CD4-positive, CD25-positive, alpha-beta regulatory T cell (primary cell): Measurements from ENCODE around the gene MYL7. TPM values are rescaled to one million over a fixed set of nuclear protein-coding genes. Genes with fewer than 3 reads are reported as not detected.

Experiments used
- ATAC-seq, 2 donors: fragments of 150-1000 bp; cut with Tn5 transposase; one replicate each; pipeline ENCODE4 v1.10.0; 2021; ENCODE audit warnings: low read depth in 2 of 2, moderate number of reproducible peaks in 2 of 2, moderate library complexity in 1 of 2
- DNase-seq, 3 donors: peaks; one replicate each; pipeline versions ENCODE4 v3.0.0 to v3.0.0-alpha.2; 2012 to 2022; ENCODE audit warnings: mixed read lengths in 1 of 3
- H3K27ac ChIP-seq: one replicate; pipeline ENCODE4 v1.7.0; 2013; ENCODE audit warnings: mild to moderate bottlenecking, low read length; ENCODE audit not compliant: insufficient read depth, poor library complexity, severe bottlenecking
- H3K27me3 ChIP-seq: one replicate; pipeline ENCODE4 v1.7.0; 2013; ENCODE audit warnings: low read length; ENCODE audit not compliant: control insufficient read depth, insufficient read depth
- H3K36me3 ChIP-seq: one replicate; pipeline ENCODE4 v1.7.0; 2013; ENCODE audit warnings: mild to moderate bottlenecking, low read length, moderate library complexity; ENCODE audit not compliant: control insufficient read depth, insufficient read depth
- H3K4me1 ChIP-seq: 2 replicates; pipeline ENCODE4 v1.7.0; 2013; ENCODE audit warnings: mild to moderate bottlenecking, low read length; ENCODE audit not compliant: insufficient read depth, control insufficient read depth, poor library complexity, severe bottlenecking
- H3K4me3 ChIP-seq: one replicate; pipeline ENCODE4 v1.7.0; 2013; ENCODE audit warnings: low read depth, mild to moderate bottlenecking, low read length, moderate library complexity
- H3K9me3 ChIP-seq, 2 experiments: 1 replicate in 1 of 2; 2 replicates in 1 of 2; pipeline ENCODE4 v1.7.0; 2013; ENCODE audit warnings: low read length in 2 of 2, mild to moderate bottlenecking in 1 of 2, moderate library complexity in 1 of 2; ENCODE audit not compliant: control insufficient read depth in 2 of 2
- H3K27ac Mint-ChIP-seq, 3 donors: one replicate each; pipeline ENCODE4 v1.8.0; 2020 to 2022; ENCODE audit warnings: mild to moderate bottlenecking in 3 of 3, mixed read lengths in 3 of 3, moderate library complexity in 2 of 3
- H3K27me3 Mint-ChIP-seq: one replicate; pipeline ENCODE4 v1.8.0; 2022; ENCODE audit warnings: mild to moderate bottlenecking, mixed read lengths
- H3K36me3 Mint-ChIP-seq: one replicate; pipeline ENCODE4 v1.8.0; 2020; ENCODE audit warnings: mixed read lengths
- H3K4me1 Mint-ChIP-seq, 4 donors: one replicate each; pipeline ENCODE4 v1.8.0; 2020 to 2022; ENCODE audit warnings: mixed read lengths in 4 of 4, mild to moderate bottlenecking in 1 of 4
- H3K4me3 Mint-ChIP-seq, 4 donors: one replicate each; pipeline ENCODE4 v1.8.0; 2020 to 2022; ENCODE audit warnings: mild to moderate bottlenecking in 4 of 4, mixed read lengths in 4 of 4, moderate library complexity in 3 of 4
- H3K9me3 Mint-ChIP-seq, 7 donors: one replicate each; pipeline ENCODE4 v1.8.0; 2020 to 2022; ENCODE audit warnings: mixed read lengths in 7 of 7, mild to moderate bottlenecking in 3 of 7, moderate library complexity in 2 of 7
- polyA plus RNA-seq, 4 donors: library from polyadenylated mRNA; unstranded; fragments of 300-500 nt; fragmentation: Illumina TruSeq; gene quantifications; one replicate each; pipeline ENCODE4 v1.2.3, GENCODE V29; 2021
- total RNA-seq: library from RNA; stranded (reverse); gene quantifications from one replicate; pipeline ENCODE4 v1.2.3, GENCODE V29; 2022

The MYL7 gene
- total and polyA plus RNA-seq, 5 donors from 2014 or later = not detected

- H3K36me3 ChIP-seq = no peaks in the 10 kb centered on the region
- no peaks in the 10 kb centered on the region for H3K9me3 ChIP-seq
- H3K27ac ChIP-seq = no peak overlapping the region
- H3K27me3 ChIP-seq = peaks cover 2% of the 10 kb centered on the region
- no peaks in the 10 kb centered on the region for H3K4me1 Mint-ChIP-seq
- no peaks in the 10 kb centered on the region for H3K4me1 ChIP-seq
- H3K27ac Mint-ChIP-seq = no peak overlapping the region
- ATAC-seq (no peak), DNase-seq (no peak)
- H3K4me3 Mint-ChIP-seq = no peak overlapping the region
- peaks cover 6% of the 10 kb centered on the region for H3K27me3 Mint-ChIP-seq
- no peaks in the 10 kb centered on the region for H3K36me3 Mint-ChIP-seq
- peaks cover 0 to 2% (median 0%) of the 10 kb centered on the region in 7 donors for H3K9me3 Mint-ChIP-seq
- H3K4me3 ChIP-seq = no peak overlapping the region
Measured at GRCh38 chr7:44157116-44158080, 16.3 kb upstream of the MYL7 start.

DNA sequence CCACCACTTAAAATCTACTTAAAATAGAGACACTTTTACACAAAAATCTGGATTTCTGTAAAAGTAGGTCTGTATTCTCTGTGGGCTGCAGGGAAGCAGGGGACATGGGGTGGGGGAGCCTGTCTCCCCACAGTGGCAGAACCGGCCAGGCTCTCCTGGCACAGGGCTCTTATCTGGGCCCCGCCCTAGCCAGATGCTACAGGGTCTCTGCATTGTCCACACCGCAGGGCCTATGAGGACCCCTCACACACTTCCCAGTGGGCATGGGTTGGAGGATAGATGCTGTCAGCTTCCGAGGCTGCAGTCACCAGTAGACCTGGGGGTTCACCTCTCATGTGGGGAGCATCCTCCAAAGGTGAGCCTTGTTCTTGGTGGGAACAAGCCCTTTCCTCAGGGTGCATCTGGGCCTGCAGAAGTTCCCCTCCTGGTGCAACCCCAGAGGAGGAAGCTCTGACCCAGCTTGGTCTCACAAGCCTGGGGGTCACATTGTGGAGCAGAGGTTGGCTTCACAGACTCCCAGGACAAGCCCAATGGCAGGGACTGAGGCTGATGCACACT is 15.4 kb upstream of the MYL7 start:
- Histone ChIP-seq H3K4me1 (no peaks in the 10 kb centered on the region), H3K9me3 (no peaks in the 10 kb centered on the region), H3K27me3 (peaks cover 1% of the 10 kb centered on the region), H3K27ac (no peak overlapping the region), H3K4me3 (no peak overlapping the region), H3K36me3 (no peaks in the 10 kb centered on the region)
- Mint-ChIP-seq H3K27me3 (no peaks in the 10 kb centered on the region), H3K36me3 (no peaks in the 10 kb centered on the region), H3K9me3 (peaks cover 0 to 2% (median 0%) of the 10 kb centered on the region in 7 donors), H3K4me3 (no peak overlapping the region), H3K4me1 (no peaks in the 10 kb centered on the region), H3K27ac (no peak overlapping the region)
- no peak for ATAC-seq
- no peak for DNase-seq

- DNase-seq = no peak
- H3K36me3 ChIP-seq = no peaks in the 10 kb centered on the region
- no peak for ATAC-seq
- H3K27ac Mint-ChIP-seq = no peak overlapping the region
- H3K4me3 ChIP-seq = no peak overlapping the region
- no peaks in the 10 kb centered on the region for H3K27me3 ChIP-seq
- no peaks in the 10 kb centered on the region for H3K27me3 Mint-ChIP-seq
- H3K27ac ChIP-seq = no peak overlapping the region
- H3K4me3 Mint-ChIP-seq = no peak overlapping the region
- peaks cover 0 to 2% (median 0%) of the 10 kb centered on the region in 7 donors for H3K9me3 Mint-ChIP-seq
- no peaks in the 10 kb centered on the region for H3K4me1 ChIP-seq
- no peaks in the 10 kb centered on the region for H3K9me3 ChIP-seq
- no peaks in the 10 kb centered on the region for H3K4me1 Mint-ChIP-seq
- no peaks in the 10 kb centered on the region for H3K36me3 Mint-ChIP-seq
Measured at GRCh38 chr7:44155191-44156185, 14.4 kb upstream of the MYL7 start.

GRCh38 chr7:44154703-44155102 is 13.6 kb upstream of the MYL7 start:
- Mint-ChIP-seq H3K4me1 (no peaks in the 10 kb centered on the region), H3K4me3 (no peak overlapping the region), H3K27ac (peak overlapping the region in 1 of 3 donors; percentile 38), H3K27me3 (no peaks in the 10 kb centered on the region), H3K36me3 (no peaks in the 10 kb centered on the region), H3K9me3 (peaks cover 0 to 2% (median 0%) of the 10 kb centered on the region in 7 donors)
- DNase-seq (no peak), ATAC-seq (no peak)
- no peaks in the 10 kb centered on the region for H3K36me3 ChIP-seq
- H3K4me3 ChIP-seq = no peak overlapping the region
- no peaks in the 10 kb centered on the region for H3K4me1 ChIP-seq
- H3K9me3 ChIP-seq = no peaks in the 10 kb centered on the region
- no peaks in the 10 kb centered on the region for H3K27me3 ChIP-seq
- H3K27ac ChIP-seq = no peak overlapping the region

DNA sequence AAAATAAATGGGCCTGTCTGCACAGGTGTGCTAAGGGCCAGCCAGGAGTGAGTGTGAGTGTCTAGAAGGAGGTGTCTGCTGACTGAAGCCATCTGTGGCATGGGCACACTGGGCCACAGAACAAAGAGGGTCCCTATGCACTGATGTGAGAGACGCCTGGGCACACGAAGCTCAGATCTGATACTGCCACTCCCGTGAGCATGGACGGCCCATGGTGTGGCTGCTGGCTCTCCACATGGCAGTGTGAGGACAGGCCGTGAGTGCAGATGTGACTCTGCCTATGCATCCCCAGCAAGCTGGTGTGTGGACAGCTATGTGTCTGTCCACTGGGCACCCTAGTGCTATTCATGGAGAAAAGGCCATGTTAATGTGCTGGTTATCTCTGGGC is 12.8 kb upstream of the MYL7 start:
- Histone ChIP-seq H3K4me3 (no peak overlapping the region), H3K36me3 (no peaks in the 10 kb centered on the region), H3K27ac (no peak overlapping the region), H3K4me1 (no peaks in the 10 kb centered on the region), H3K9me3 (no peaks in the 10 kb centered on the region), H3K27me3 (no peaks in the 10 kb centered on the region)
- H3K4me3 Mint-ChIP-seq = no peak overlapping the region
- H3K36me3 Mint-ChIP-seq = no peaks in the 10 kb centered on the region
- no peak for DNase-seq
- no peak overlapping the region for H3K27ac Mint-ChIP-seq
- H3K27me3 Mint-ChIP-seq = no peaks in the 10 kb centered on the region
- no peak for ATAC-seq
- no peaks in the 10 kb centered on the region for H3K4me1 Mint-ChIP-seq
- peaks cover 0 to 2% (median 0%) of the 10 kb centered on the region in 7 donors for H3K9me3 Mint-ChIP-seq

DNA sequence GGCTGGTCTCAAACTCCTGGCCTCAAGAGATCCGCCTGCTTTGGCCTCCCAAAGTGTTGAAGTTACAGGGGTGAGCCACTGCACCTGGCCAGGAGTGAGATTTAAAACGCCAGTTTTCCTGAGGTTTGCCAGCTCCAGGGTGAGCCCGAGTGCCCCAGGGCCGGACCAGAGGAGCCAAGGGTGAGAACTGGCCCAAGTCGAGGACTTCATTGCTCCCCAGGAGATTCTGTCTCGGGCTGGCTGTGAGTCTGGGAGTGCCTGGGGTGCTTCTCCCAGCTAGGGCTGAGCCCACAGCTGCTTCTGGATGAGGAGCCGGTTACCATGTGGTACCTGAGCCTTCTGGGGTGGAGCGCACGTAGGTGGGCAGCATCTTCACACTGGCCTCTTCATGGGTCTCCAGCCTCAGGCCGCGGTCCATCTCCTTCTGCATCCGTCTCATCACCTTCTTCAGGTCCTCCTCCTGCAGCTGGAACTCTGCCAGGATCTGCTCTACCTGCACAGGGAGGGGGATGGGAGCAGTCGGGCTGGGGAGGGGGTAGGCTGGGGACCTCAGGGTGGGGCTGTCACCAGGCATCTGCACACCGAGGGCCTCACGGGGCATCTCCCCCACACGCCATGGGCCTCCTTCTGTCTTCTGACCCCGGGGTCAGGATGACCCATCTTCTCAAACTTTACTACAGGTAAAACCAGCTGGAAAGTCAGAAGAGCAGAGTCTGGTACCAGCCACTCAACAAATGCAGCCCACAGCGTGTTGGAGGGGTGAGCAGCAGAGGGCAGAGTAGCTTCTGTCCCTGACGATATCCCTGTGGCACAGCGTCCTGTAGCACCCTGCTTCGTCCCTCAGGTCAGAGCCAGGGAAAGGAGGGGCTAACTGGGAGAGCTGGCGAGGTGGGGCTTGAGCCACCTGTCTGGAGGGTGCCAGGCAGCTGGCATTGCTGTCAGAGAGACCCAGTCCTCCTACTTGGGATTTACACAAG is 12.1 kb upstream of the MYL7 start:
- Histone ChIP-seq H3K4me3 (no peak overlapping the region), H3K27me3 (no peaks in the 10 kb centered on the region), H3K27ac (no peak overlapping the region), H3K9me3 (no peaks in the 10 kb centered on the region), H3K4me1 (no peaks in the 10 kb centered on the region), H3K36me3 (no peaks in the 10 kb centered on the region)
- Mint-ChIP-seq H3K4me1 (no peaks in the 10 kb centered on the region), H3K27ac (peak overlapping the region in 1 of 3 donors; percentile 53), H3K4me3 (no peak overlapping the region), H3K9me3 (peaks cover 0 to 2% (median 0%) of the 10 kb centered on the region in 7 donors), H3K36me3 (no peaks in the 10 kb centered on the region), H3K27me3 (peaks cover 4% of the 10 kb centered on the region)
- no peak for DNase-seq
- ATAC-seq = no peak
